Measurements from ENCODE around the gene EIF3J.

The EIF3J gene

DNA sequence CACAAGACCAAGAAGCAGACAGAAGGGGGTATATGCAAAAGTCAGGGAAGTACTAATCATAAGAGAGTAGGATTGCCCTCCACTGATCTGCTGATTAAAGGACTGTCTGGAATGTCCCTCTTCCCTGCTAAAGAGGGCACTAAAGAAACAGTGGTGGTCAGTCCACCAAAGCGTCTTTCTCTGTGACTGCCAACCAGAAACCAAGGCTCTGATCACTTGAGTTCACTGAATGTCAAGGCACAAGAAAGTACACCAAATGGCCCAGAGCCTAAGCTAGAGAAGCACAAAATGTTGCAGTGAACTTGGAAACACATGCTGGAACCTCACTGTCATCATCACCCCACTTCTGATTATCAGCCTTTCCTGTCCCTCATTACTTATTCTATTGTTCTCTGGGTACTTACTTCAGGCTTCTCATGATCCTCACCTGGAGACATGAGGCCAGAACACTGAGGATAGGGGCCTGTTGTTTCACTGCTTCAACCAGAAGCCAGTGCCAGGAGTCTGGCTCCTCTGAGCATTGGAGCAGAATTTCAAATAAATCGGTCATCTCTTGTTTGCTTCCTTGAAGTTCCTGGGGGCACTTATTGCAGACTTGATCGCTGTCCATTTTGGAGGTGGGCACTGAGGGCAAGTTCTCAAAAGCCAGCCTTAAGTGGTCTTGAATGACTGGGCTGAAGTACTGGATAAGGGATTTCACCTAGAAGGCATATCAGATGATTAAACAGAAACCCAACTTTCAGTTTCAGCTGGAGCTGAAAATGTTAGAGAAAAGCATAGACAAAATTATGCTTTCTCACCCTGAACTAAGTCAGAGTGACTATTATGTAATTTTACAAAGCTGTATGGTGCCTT lies 58.9 kb downstream of the EIF3J start:
- DNase-seq: no peak

- no peak for DNase-seq
Observed at GRCh38 chr15:44596511-44597010, 59.6 kb downstream of the EIF3J start.

DNA sequence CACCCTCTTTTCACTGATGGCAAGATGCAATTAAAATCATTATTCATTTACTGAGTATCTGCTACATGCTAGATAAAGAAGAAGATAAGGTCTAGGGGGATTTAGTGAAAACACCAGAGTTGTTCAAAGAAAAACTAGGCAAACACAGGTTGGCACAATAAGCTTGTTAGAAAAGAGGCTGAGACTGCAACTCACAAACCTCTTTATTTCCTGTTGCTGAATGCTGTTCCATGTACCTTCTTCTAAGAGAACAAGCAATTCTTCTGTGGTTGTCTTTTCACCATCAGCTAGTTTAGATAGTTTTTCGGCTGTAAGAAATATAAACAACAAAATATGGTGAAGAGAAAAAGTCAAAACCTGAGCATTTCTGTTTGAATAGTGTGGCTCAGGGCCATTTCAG lies 61.1 kb downstream of the EIF3J start:
- DNase-seq: no peak

- no peak for DNase-seq
Observed at GRCh38 chr15:44598892-44599291, 61.9 kb downstream of the EIF3J start.

GRCh38 chr15:44603126-44603525 lies 66.2 kb downstream of the EIF3J start:
- no peak for DNase-seq

GRCh38 chr15:44606740-44607139 lies 69.8 kb downstream of the EIF3J start:
- no peak for DNase-seq
